ENCODE results near the gene PPP2R3A. TPM values are rescaled to one million over a fixed set of nuclear protein-coding genes. Genes with fewer than 3 reads are reported as not detected.
"Not testable (repeated sequence)": the region's sequence is repeated elsewhere in the genome, so short reads cannot be mapped to it uniquely, and the experiment has no call there.

Gene PPP2R3A
- total RNA-seq, 1 experiment from 2014 or later: 10.3 TPM

DNA sequence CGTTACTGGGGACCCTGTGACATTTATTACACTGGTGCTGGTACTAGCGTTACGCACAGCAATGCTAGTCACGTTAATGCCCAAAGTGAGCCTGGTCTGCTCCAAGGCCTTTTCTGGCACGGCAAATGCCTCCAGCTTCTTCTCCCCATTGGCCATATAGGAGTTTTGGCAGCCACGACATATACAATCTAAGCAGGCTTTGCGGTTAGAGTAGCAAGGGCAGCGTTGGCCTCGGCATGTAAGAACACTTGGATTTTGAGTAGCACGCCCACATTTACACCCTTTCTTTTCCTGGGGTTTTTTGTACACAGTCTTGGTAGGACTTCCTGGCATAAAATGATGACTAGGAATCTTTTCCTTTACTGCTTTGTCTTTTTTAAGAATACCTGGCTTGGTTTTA is 185.7 kb downstream of the PPP2R3A start:
- Histone ChIP-seq H3K9me3 (no peaks in the 10 kb centered on the region), H3K36me3 (peaks cover 46% of the 10 kb centered on the region), H3K27me3 (no peaks in the 10 kb centered on the region), H3K4me3 (no peak overlapping the region)
- DNase-seq: peak; percentile 79

GRCh38 chr3:136152176-136152843 is 186.8 kb downstream of the PPP2R3A start:
- H3K4me3 ChIP-seq: no peak overlapping the region
- no peak for DNase-seq
- peaks cover 36% of the 10 kb centered on the region for H3K36me3 ChIP-seq
- H3K9me3 ChIP-seq: no peaks in the 10 kb centered on the region
- H3K27me3 ChIP-seq: no peaks in the 10 kb centered on the region

DNA sequence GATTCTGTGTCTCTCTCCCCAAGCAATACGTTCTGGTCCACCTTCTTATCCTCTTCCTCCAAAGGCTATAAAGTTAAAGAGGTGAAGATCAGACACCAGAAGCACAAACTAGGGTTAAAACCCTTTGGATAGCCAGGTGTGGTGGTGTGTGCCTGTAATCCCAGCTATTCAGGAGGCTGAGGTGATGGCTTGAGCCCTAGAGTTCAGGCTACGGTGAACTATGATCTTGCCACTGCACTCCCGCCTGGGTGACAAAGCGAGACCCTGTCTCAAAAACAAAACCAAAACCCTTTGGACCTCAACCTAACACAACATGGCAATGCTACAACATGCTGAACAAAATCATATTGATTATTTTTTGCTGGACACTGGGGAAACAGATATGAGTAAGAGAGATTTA is 187.4 kb downstream of the PPP2R3A start:
- no peaks in the 10 kb centered on the region for H3K27me3 ChIP-seq
- peaks cover 29% of the 10 kb centered on the region for H3K36me3 ChIP-seq
- H3K9me3 ChIP-seq: no peaks in the 10 kb centered on the region
- H3K4me3 ChIP-seq: no peak overlapping the region
- DNase-seq: no peak

- no peaks in the 10 kb centered on the region for H3K9me3 ChIP-seq
- DNase-seq: no peak
- H3K4me3 ChIP-seq: no peak overlapping the region
- no peaks in the 10 kb centered on the region for H3K27me3 ChIP-seq
- H3K36me3 ChIP-seq: no peaks in the 10 kb centered on the region; the same call in 1 of the 2 replicates
Measured at GRCh38 chr3:136161516-136161915, 196.0 kb downstream of the PPP2R3A start.

- H3K4me3 ChIP-seq: no peak overlapping the region
- H3K27me3 ChIP-seq: no peaks in the 10 kb centered on the region
- no peak for DNase-seq
- H3K36me3 ChIP-seq: no peaks in the 10 kb centered on the region; the same call in 1 of the 2 replicates
- no peaks in the 10 kb centered on the region for H3K9me3 ChIP-seq
Measured at GRCh38 chr3:136162322-136162721, 196.8 kb downstream of the PPP2R3A start.

DNA sequence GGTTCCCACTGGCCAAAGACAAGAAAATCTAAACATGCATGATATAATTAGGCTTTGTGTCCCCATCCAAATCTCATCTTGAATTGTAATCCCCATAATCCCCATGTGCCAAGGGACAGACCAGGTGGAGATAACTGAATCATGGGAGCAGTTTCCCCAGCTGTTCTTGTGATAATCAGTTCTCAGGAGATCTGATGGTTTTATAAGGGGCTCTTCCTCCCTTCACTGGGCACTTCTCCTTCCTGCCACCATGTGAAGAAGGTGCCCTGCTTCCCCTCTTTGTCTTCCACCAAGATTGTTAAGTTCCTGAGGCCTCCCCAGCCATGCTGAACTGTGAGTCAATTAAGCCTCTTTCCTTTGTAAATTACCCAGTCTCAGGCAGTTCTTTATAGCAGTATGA is 198.1 kb downstream of the PPP2R3A start:
- DNase-seq, H3K27me3 ChIP-seq, H3K9me3 ChIP-seq, H3K4me3 ChIP-seq, H3K36me3 ChIP-seq: not testable (repeated sequence)

GRCh38 chr3:136166507-136166906 is 201.0 kb downstream of the PPP2R3A start:
- no peak for DNase-seq
- Histone ChIP-seq H3K36me3 (no peaks in the 10 kb centered on the region), H3K27me3 (no peaks in the 10 kb centered on the region), H3K4me3 (no peak overlapping the region), H3K9me3 (no peaks in the 10 kb centered on the region)

GRCh38 chr3:136168236-136168635 is 202.7 kb downstream of the PPP2R3A start:
- H3K4me3 ChIP-seq, H3K27me3 ChIP-seq, H3K9me3 ChIP-seq, H3K36me3 ChIP-seq, DNase-seq: not testable (repeated sequence)

GRCh38 chr3:136171097-136171542 is 205.6 kb downstream of the PPP2R3A start:
- H3K9me3 ChIP-seq: no peaks in the 10 kb centered on the region
- DNase-seq: no peak
- no peaks in the 10 kb centered on the region for H3K27me3 ChIP-seq
- no peak overlapping the region for H3K4me3 ChIP-seq
- H3K36me3 ChIP-seq: no peaks in the 10 kb centered on the region

- Histone ChIP-seq H3K36me3 (no peaks in the 10 kb centered on the region; the same call in 1 of the 2 replicates), H3K9me3 (no peaks in the 10 kb centered on the region), H3K4me3 (no peak overlapping the region), H3K27me3 (no peaks in the 10 kb centered on the region)
- no peak for DNase-seq
Measured at GRCh38 chr3:136173939-136174490, 208.5 kb downstream of the PPP2R3A start.

DNA sequence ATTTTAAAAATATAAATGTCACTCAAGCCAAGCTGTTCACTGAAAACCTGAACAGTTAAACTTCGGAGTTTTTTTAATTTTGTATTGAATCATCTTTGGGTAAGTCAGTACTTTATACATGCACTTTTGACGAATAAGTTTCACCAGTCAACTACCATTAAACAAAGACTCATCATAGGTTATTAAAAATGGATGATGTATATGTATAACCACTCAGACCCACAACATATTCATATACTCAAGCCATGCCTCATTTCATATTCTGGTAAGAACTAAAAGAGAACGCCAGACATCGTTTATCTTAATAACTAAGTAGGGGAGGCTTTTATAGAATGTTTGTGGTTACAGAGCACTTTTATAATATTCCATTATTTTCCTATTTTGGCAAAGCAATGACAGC is 212.3 kb downstream of the PPP2R3A start:
- no peak overlapping the region for H3K4me3 ChIP-seq
- no peak for DNase-seq
- no peaks in the 10 kb centered on the region for H3K9me3 ChIP-seq

GRCh38 chr3:136181741-136182140 is 216.2 kb downstream of the PPP2R3A start:
- no peaks in the 10 kb centered on the region for H3K27me3 ChIP-seq
- H3K4me3 ChIP-seq: no peak overlapping the region
- no peaks in the 10 kb centered on the region for H3K9me3 ChIP-seq
- DNase-seq: no peak
- peaks cover 6% of the 10 kb centered on the region for H3K36me3 ChIP-seq

More for the DNA sequence above, 212.3 kb downstream of the PPP2R3A start:
- H3K27me3 ChIP-seq: no peaks in the 10 kb centered on the region
- H3K36me3 ChIP-seq: peaks cover 6% of the 10 kb centered on the region

DNA sequence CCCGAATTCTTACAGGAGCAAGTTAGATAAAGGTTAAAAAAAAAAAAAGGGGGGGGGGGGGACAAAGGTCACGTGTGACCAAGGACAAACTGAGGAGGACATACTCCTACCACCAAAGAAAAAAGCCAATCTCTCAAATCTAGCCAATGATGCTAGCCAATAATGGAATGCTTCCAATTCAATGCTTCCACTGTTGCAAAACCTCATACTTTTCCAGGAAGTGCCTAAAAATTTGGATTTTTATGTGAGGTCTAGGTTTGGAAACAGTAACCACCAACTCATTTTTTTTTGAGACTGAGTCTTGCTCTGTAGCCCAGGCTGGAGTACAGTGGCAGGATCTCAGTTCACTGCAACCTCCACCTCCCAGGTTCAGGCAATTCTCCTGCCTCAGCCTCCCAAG is 219.2 kb downstream of the PPP2R3A start:
- peaks cover under 1% of the 10 kb centered on the region for H3K36me3 ChIP-seq

GRCh38 chr3:136186344-136186743 is 220.8 kb downstream of the PPP2R3A start:
- no peaks in the 10 kb centered on the region for H3K27me3 ChIP-seq
- H3K36me3 ChIP-seq: peaks cover 2% of the 10 kb centered on the region; the same call in 1 of the 2 replicates
- no peak overlapping the region for H3K4me3 ChIP-seq
- H3K9me3 ChIP-seq: no peaks in the 10 kb centered on the region
- peak; percentile 13 for DNase-seq

More for the DNA sequence above, 219.2 kb downstream of the PPP2R3A start:
- H3K27me3 ChIP-seq: no peaks in the 10 kb centered on the region
- no peaks in the 10 kb centered on the region for H3K9me3 ChIP-seq
- H3K4me3 ChIP-seq: no peak overlapping the region
- no peak for DNase-seq

DNA sequence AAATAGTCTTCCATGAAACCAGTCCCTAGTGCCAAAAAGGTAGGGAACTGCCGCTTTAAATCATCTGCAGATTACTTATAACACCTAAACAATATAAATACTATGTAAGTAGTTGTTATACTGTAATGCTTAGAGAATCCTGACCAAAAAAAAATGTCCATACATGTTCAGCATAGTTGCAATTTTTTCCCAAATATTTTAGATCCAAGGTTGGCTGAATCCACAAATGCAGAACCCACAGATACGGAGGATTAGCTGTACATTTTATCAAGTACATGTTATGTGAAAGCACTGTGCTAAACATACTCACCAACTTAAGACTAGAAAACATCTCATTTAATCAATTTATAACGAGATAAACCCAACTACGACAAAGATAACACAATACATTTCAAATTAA is 221.3 kb downstream of the PPP2R3A start:
- Histone ChIP-seq H3K27me3 (no peaks in the 10 kb centered on the region), H3K36me3 (peaks cover 2% of the 10 kb centered on the region; the same call in 1 of the 2 replicates), H3K9me3 (no peaks in the 10 kb centered on the region), H3K4me3 (no peak overlapping the region)
- DNase-seq: no peak

DNA sequence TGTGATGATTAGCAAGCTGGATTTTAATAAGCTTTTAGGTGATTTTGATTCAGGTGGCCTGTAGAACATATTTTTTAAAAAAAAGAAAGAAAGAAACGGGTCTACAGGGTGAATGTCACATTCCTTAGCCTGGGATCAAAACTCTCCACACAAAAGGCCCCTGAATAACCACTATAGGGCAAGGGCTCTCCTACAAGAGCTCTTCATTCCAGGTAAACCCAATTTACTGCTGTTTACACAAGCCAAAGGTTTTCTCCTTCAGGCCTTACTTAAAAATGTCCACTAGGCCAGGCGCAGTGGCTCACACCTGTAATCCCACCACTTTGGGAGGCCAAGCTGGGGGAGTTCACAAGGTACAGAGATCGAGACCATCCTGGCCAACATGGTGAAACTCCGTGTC is 222.3 kb downstream of the PPP2R3A start:
- Histone ChIP-seq H3K4me3 (no peak overlapping the region), H3K27me3 (no peaks in the 10 kb centered on the region), H3K36me3 (peaks cover 2% of the 10 kb centered on the region), H3K9me3 (no peaks in the 10 kb centered on the region)
- no peak for DNase-seq

GRCh38 chr3:136189043-136189442 is 223.5 kb downstream of the PPP2R3A start:
- Histone ChIP-seq H3K9me3 (no peaks in the 10 kb centered on the region), H3K27me3 (no peaks in the 10 kb centered on the region), H3K4me3 (no peak overlapping the region), H3K36me3 (peaks cover 9% of the 10 kb centered on the region)
- no peak for DNase-seq

All from MG63 (cell line).